Omental fat pad (tissue), 4 donors: ENCODE results near the gene ING1. TPM values are rescaled to one million over a fixed set of nuclear protein-coding genes. Genes with fewer than 3 reads are reported as not detected.

ENCODE experiments used
- ATAC-seq: fragments of 150-250 bp; one replicate; pipeline ENCODE4 v1.9.1; 2016; ENCODE audit warnings: mild to moderate bottlenecking, moderate library complexity; ENCODE audit not compliant: low FRiP score
- DNase-seq: peaks from one replicate; pipeline ENCODE4 v3.0.0-alpha.2; 2019; ENCODE audit warnings: low spot score
- CTCF ChIP-seq, 3 donors: fragments of 450-650 bp; IDR thresholded peaks; one replicate each; pipeline ENCODE4 v1.5.1; 2016 to 2017; ENCODE audit warnings: antibody characterized with exemption in 3 of 3, mild to moderate bottlenecking in 3 of 3, moderate library complexity in 2 of 3
- total RNA-seq, 4 donors: library from RNA; depleted of rRNA; stranded (reverse); fragments of >200 nt; gene quantifications; one replicate each; pipeline ENCODE4 v1.1.0, GENCODE V29; 2016

ING1 gene
- total RNA-seq, 4 donors from 2014 or later, result 14.9 to 56.6 (median 20.8) TPM

- no peak for ATAC-seq
- no peak for TF ChIP-seq CTCF (IDR thresholded peaks at IDR 0.05)
Observed at GRCh38 chr13:110676595-110677587, 36.6 kb upstream of the ING1 start.

GRCh38 chr13:110677731-110678545, 35.6 kb upstream of the ING1 start:
- ATAC-seq (peak; percentile 96), DNase-seq (no peak)
- no peak for TF ChIP-seq CTCF (IDR thresholded peaks at IDR 0.05)

More at GRCh38 chr13:110676595-110677587, 36.6 kb upstream of the ING1 start:
- DNase-seq, result no peak

- no peak for ATAC-seq
- no peak for DNase-seq
- TF ChIP-seq CTCF (IDR thresholded peaks at IDR 0.05), result no peak
Observed at GRCh38 chr13:110680852-110681251, 32.6 kb upstream of the ING1 start.

- TF ChIP-seq CTCF (IDR thresholded peaks at IDR 0.05), result no peak
- no peak for DNase-seq
- no peak for ATAC-seq
Observed at GRCh38 chr13:110681868-110682550, 31.5 kb upstream of the ING1 start.

GRCh38 chr13:110682746-110683145, 30.8 kb upstream of the ING1 start:
- no peak for TF ChIP-seq CTCF (IDR thresholded peaks at IDR 0.05)
- no peak for ATAC-seq
- no peak for DNase-seq

- no peak for ATAC-seq
- DNase-seq, result no peak
Observed at GRCh38 chr13:110683203-110683883, 30.2 kb upstream of the ING1 start.

More at GRCh38 chr13:110683203-110683883, 30.2 kb upstream of the ING1 start:
- no peak for TF ChIP-seq CTCF (IDR thresholded peaks at IDR 0.05)
